CD4-positive, alpha-beta T cell treated with Interleukin-15 for 1 hour (primary cell): ENCODE results near the gene SETMAR.
"Not testable (repeated sequence)": the region's sequence is repeated elsewhere in the genome, so short reads cannot be mapped to it uniquely, and the experiment has no call there.

ENCODE experiments used
- DNase-seq: peaks from one replicate; pipeline ENCODE4 v3.0.0-alpha.2; 2020

SETMAR gene

GRCh38 chr3:4314688-4315087 lies 11.5 kb downstream of the SETMAR start:
- no peak for DNase-seq

DNA sequence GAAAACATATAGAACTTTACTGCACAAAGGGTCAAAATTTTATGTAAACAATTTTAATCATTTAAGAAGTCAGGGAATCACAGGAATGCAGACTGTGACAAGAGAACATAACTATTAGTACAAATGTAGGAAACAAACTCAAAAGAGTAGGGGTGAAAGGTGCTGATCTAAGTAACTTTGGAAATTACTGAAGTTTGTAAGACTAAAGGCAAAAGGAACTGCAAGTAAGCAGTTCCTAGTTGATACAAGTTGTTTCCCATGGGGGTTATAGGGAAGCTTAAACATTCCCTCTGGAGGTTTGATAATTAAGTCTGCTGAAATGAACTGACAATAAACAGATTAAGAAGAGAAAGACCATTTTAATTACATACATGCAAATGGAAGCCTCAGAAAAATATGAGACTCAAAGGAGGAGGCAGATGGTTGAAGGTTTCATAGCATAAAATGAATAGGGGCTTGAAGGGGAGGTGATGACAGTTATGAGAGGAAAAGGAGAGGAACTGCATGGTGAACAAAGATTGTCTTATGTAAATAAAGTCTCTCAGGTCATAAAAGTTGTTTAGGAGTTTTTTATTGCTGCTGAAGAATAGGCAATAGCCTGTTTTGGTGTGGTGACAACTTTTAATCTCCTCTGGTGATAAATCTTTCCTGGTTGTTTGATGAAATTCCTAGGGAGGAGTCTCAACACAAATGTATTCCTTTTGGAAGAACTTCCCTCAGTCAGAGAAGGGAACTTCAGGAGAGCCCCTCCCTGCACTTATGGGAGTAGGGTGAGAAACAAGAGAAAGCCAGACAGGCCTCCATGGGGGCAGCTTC lies 17.1 kb downstream of the SETMAR start:
- DNase-seq, result no peak

GRCh38 chr3:4321732-4322131 lies 18.6 kb downstream of the SETMAR start:
- DNase-seq, result no peak

DNA sequence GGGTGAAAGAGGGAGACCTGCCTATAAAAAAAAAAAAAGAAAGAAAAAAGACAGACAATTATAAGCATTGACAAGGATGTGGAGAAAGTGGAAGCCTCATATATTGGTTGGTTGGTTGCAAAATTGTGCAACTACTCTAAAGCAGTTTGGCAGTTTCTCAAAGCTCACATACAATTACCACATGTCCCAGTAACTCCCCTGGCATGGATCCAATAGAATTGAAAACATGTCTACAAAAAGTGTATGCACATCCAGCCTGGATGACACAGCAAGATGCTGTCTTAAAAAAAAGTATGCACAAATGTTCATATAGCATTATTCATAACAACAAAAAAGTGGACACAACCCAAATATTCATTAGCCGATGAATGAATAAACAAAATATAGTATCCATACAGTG lies 19.5 kb downstream of the SETMAR start:
- no peak for DNase-seq

DNA sequence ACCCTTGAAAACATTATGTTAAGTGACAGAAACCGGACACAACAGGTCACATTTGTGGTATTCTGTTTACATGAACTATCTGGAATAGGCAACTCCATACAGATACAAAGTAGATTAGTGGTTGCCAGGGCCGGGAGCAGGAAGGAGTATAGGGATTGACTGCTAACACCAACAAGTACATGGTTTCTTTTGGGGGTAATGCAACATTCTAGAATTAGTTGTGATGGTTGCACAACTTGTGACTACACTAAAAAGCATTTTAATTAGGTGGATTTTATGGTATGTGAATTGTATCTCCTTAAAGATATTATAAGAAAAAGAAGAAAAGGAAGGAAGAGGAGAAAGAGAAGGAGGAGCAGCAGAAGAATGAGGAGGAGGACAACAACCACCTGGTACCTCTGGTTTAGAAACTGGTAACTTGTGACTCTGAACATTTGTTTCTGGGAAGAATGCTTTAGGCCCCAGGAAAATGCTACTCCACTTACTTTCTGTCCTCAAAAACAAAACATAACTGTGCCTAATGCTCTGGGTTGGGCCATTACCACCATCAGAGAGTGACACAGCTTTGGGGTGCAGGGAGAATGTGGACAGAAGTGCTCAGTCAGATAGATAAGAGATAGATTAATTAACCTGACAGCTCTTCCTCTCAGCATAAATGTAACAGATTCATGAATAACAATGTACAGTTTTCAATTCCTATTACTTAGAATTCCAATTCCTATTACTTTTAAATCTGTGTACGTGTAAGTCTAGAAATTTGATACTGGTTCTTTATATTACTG lies 20.3 kb downstream of the SETMAR start:
- no peak for DNase-seq

- DNase-seq, result no peak
These were observed 23.7 kb downstream of the SETMAR start for GRCh38 chr3:4326868-4327267.

DNA sequence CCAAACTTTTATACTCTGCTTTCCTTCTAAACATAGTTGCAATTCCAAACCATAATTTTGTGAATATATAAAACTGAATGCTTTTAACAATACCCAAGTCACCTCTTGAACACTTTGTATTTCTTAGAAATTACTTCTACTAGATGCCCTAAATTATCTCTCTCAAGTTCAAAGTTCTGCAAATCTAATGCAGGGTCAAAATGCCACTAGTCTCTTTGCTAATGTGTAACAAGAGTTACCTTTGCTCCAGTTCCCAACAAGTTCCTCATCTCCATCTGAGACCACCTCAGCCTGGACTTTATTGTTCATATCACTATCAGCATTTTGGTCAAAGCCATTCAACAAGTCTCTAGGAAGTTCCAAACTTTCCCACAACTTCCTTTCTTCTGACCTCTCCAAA lies 26.6 kb downstream of the SETMAR start:
- not testable (repeated sequence) for DNase-seq

DNA sequence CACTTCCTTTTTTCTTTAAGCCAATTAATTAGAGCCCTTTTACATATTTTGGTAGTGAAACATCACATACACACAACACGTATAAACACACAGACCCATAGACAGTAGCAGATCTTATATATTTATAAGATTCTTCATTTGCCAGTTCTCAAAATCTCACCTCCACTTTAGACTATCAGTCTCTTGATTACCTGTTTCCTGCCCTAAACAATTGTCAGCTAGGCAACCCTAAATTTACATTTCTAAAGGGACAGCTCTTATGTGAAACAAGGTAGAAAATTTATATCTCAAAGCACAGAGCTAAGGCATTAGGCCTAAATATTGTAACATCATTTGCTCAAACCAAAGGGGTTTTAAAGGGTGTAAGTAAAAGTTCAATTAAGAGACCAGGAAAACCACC lies 28.9 kb downstream of the SETMAR start:
- DNase-seq, result no peak

GRCh38 chr3:4332574-4332973 lies 29.4 kb downstream of the SETMAR start:
- no peak for DNase-seq

DNA sequence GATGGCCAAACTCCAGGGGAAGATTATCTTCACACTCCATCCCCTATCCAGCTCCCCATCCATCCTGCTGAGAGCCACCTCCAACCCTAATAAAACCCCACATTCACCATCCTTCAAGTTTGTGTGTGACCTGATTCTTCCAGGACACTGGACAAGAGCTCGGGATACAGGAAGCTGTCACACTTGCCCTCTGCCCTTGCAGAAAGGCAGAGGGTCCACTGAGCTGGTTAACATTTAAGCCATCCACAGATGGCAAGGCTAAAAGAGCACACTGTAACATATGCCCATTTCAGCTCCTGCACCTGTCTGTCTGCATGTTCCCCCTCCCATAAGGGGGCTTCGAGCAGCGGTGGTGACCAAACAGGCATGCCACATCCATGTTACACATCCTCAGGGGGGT lies 29.8 kb downstream of the SETMAR start:
- no peak for DNase-seq

- no peak for DNase-seq
These were observed 31.4 kb downstream of the SETMAR start for GRCh38 chr3:4334548-4334947.

DNA sequence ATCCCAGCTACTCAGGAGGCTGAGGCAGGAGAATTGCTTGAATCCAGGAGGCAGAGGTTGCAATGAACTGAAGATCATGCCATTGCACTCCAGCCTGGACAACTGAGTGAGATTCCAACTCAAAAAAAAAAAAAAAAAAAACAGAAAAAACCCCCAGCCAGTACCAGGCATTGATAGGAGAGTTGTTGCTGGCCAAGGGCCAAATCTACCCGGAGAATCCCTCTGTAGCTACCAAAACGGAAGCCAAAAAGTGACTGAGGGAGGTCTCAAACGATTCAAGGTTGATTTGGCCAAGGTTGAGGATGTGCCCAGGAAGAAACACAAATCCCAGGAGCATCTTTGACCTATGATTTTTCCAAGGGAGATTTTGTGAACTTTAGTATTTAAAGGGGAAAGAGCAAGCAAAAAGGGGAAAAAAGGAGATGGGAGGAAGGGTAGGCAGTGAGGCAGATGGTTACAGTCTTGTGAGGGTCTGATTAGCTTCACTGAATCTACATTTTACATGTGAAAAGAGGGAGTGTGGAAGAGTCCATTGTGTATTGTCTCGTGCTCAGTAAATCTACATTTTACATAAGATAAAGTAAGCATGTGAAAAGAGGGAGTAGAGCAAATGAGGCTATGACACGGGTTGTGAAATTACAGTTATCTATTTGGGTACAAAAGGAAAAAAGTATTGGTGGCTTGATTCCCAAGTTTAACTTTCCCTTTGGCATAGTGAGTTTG lies 32.8 kb downstream of the SETMAR start:
- no peak for DNase-seq

GRCh38 chr3:4336850-4337546 lies 33.8 kb downstream of the SETMAR start:
- DNase-seq, result no peak

DNA sequence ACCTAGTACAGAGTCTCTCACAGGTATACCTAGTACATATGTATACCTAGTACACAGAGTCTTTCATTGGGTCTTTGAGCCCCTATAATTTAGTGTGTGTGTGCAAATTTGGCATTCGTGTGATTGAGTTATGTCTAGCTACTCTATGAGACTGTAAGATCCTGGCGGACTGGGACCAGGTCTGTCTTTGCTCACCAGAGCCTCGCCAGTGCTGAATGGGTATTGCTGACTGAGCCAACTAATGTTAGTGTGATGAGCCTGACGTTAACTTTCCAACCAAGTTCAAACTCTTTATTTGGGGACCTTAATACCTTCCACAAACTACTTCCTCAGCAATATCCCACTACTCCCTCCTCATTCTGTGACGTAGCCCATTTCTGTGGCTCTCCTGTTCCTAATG lies 35.6 kb downstream of the SETMAR start:
- no peak for DNase-seq

DNA sequence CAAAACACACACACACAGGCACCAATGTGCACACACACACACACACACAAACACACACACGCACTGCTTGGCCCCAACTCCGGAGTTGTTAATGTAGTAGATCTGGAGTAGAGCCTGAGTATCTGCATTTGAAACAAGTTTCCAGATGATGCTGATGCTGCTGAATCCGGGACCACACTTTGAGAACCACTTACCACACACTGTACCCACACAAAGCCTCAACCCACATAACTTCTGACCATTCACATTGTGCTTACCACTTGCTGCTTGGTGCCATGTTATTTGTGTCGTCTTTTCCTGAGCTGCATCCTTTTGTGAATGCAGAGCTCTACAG lies 36.9 kb downstream of the SETMAR start:
- no peak for DNase-seq

GRCh38 chr3:4340411-4341335 lies 37.5 kb downstream of the SETMAR start:
- no peak for DNase-seq

DNA sequence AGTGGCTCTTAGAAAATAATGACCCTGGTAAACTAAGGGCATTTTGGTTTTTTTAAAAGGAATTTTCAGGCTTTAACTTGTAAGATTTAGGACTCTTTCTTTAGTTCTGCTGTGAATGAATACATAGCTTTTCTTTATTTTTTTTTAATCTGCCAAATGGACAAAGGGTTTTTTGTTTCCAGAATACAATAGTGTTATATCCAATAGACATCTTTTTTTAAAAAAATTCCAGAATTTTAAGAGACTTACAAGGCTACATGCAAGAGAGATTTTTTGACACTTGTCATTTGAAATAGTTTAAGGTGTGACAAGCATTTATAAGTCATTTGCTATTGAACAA lies 38.1 kb downstream of the SETMAR start:
- no peak for DNase-seq

DNA sequence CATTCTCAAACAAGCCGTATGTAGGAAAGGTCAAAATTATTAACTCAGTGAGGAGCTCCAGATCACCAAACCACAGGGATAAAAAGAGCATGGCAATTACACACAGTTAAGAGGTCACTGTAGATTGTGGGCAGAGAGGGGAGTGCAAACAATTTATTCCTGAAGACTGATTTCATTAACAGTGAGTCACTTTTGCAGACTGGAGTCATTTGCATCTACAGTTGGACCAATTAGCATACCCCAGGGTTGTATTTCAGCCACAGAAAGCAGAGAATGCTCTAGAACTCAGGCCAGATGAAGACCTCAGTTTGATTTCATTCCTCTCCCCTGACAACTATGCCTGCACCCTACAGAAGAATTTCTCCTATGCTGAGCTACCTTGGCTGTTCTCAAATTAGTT lies 40.1 kb downstream of the SETMAR start:
- no peak for DNase-seq

DNA sequence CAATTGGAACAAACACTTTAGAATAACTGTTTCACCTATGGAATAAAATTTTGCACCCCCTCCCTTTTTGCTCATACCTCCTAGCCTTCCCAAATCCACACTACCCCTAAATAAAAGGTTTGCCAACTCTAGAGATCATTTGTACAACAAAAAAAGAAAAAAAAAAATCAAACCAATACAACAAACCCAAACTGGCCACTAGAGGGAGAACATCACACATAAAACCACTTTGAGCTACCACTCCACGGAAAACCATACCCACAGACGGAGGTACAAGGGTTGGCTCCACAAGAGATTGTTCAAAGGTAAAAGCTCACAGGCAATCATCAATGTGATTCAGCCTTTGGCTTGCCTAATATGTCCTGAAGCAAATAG lies 47.6 kb downstream of the SETMAR start:
- peak; percentile 55 for DNase-seq

- DNase-seq, result no peak
These were observed 48.1 kb downstream of the SETMAR start for GRCh38 chr3:4351164-4351855.

DNA sequence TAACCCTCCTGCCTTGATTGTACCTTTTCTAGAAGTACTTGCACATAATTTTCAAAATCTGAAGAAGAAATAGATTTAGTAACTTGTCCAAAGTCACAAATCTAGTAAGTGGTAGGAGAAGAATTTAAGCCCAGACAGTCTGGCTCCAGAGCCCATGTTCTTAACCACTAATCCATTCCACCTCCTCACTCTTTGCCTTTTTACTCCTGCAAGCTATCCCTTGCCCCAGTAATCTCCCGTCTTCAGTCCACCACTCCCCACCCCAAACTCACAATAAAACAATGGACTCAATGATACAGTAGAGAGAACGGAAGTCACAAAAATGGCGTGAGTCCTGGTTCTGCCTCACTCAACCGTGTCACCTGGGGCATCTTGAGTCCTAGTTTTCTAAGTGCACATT lies 48.7 kb downstream of the SETMAR start:
- no peak for DNase-seq
